ENCODE data around the gene RWDD3.

RWDD3 gene, protein sequence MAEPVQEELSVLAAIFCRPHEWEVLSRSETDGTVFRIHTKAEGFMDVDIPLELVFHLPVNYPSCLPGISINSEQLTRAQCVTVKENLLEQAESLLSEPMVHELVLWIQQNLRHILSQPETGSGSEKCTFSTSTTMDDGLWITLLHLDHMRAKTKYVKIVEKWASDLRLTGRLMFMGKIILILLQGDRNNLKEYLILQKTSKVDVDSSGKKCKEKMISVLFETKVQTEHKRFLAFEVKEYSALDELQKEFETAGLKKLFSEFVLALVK

DNA sequence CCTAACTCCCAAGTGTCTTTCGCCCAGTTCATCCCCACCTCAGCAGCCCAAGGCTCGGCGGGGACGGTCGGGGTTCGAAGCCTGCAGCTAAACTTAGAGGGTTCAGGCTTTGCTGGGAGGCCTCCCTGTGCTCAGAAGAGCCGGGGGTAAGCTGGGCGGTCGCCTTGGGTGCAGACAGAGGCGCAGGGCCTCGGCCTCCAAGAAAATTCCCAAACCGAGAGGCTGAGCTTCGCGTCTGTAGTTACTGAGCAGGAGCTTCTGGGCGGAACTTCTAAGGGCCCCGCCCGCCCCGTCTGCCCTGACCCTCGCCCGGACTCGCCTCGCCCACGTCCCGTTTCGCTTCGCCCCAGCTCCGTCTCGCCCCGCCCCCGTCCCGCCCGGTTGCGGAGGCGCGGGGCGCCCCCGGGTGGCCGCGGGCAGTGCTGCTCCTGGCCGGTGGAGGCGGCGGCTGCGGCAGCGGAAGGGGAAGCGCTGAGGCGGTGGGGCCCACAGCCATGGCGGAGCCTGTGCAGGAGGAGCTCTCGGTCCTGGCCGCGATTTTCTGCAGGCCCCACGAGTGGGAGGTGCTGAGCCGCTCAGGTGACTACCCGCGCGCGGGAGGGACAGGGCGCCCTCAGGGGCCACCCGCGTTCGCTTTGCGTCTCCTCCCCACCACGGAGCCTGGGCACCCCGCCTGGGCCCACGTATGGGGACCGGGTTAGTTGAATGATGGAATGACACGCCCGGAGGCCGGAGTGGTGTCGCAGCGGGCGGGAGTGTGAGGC is at the start of gene RWDD3:
Gene RWDD3, plus strand, starts transcription at position 474 of the 764 bp plus-strand sequence. Its CDS starts 21 bp downstream, at position 495.
- peaks cover 0 to 4% (median 0%) of the 10 kb centered on the region in 5 donors for H3K36me3 ChIP-seq (ENCODE audit: control insufficient read depth in 5 of 5, insufficient read depth in 5 of 5, low read length in 5 of 5)
- H3K9ac ChIP-seq (ENCODE audit: low read length in 5 of 5), result peak within 1 kb of the TSS; percentile 82 to 92 (median 89)
- no peaks in the 10 kb centered on the region for H3K9me3 ChIP-seq (ENCODE audit: control insufficient read depth in 5 of 5, low read length in 5 of 5)
- H3K4me3 ChIP-seq (ENCODE audit: low read depth in 1 of 5, low read length in 5 of 5), result peak within 1 kb of the TSS; percentile 85 to 92 (median 88)
- H3K27ac ChIP-seq (ENCODE audit: low read depth, low read length), result peak within 1 kb of the TSS; percentile 88
- H3K27me3 ChIP-seq (ENCODE audit: control insufficient read depth in 5 of 5, insufficient read depth in 4 of 5, low read length in 5 of 5), result no peaks in the 10 kb centered on the region
- H3K4me1 ChIP-seq (ENCODE audit: control insufficient read depth in 5 of 5, insufficient read depth in 5 of 5, low read length in 5 of 5), result peaks cover 3 to 29% (median 20%) of the 10 kb centered on the region in 5 donors

DNA sequence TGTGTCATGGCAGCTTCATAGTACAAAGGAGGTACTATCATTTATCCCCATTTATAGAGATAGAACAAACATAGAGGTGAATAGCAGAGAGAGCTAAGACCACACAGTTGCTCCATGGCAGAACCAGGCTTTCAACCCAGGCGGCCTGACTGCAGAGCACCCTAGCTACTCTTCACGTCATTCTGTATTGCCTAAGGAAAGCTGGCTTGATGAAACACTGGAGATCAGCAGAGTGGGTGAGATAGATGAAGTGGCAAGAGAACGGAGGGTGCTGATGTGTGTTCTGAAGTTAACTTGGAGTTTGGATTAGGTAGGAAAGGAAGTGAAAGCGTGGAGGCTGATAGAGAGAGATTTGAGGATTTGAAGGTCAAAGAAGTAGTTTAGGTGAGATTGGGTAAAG is 47.9 kb upstream of the RWDD3 start:
- peaks cover 0 to 4% (median 0%) of the 10 kb centered on the region in 5 donors for H3K36me3 ChIP-seq (ENCODE audit: control insufficient read depth in 5 of 5, insufficient read depth in 5 of 5, low read length in 5 of 5)
- H3K9ac ChIP-seq (ENCODE audit: low read length in 5 of 5), result no peak overlapping the region
- no peaks in the 10 kb centered on the region for H3K9me3 ChIP-seq (ENCODE audit: control insufficient read depth in 5 of 5, low read length in 5 of 5)
- H3K27me3 ChIP-seq (ENCODE audit: control insufficient read depth in 5 of 5, insufficient read depth in 4 of 5, low read length in 5 of 5), result no peaks in the 10 kb centered on the region
- H3K4me1 ChIP-seq (ENCODE audit: control insufficient read depth in 5 of 5, insufficient read depth in 5 of 5, low read length in 5 of 5), result no peaks in the 10 kb centered on the region
- no peak overlapping the region for H3K27ac ChIP-seq (ENCODE audit: low read depth, low read length)
- no peak overlapping the region for H3K4me3 ChIP-seq (ENCODE audit: low read depth in 1 of 5, low read length in 5 of 5)

DNA sequence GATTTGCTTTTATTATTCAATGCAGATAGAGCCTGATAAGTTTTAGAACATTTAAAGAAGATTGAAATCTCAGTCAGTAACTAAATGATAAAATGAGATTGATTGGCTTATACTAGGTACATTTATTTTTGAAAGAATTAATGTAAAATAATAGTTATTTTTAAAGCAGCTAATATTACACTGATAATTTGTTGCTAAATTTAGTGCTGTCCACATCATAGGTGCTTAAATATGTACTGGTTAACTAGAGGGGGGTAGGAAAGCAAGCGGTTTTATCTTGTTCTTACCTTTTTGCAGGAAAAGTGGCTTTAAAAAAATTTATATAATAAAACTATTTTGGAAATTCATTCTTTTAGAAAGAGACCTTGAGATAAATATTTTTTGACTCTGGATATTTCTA is 40.4 kb upstream of the RWDD3 start:
- Histone ChIP-seq H3K27ac (ENCODE audit: low read depth, low read length) (no peak overlapping the region), H3K4me1 (ENCODE audit: control insufficient read depth in 5 of 5, insufficient read depth in 5 of 5, low read length in 5 of 5) (peaks cover 0 to 7% (median 0%) of the 10 kb centered on the region in 5 donors), H3K36me3 (ENCODE audit: control insufficient read depth in 5 of 5, insufficient read depth in 5 of 5, low read length in 5 of 5) (peaks cover 0 to 8% (median 0%) of the 10 kb centered on the region in 5 donors), H3K9ac (ENCODE audit: low read length in 5 of 5) (no peak overlapping the region), H3K27me3 (ENCODE audit: control insufficient read depth in 5 of 5, insufficient read depth in 4 of 5, low read length in 5 of 5) (no peaks in the 10 kb centered on the region), H3K9me3 (ENCODE audit: control insufficient read depth in 5 of 5, low read length in 5 of 5) (no peaks in the 10 kb centered on the region), H3K4me3 (ENCODE audit: low read depth in 1 of 5, low read length in 5 of 5) (no peak overlapping the region)

DNA sequence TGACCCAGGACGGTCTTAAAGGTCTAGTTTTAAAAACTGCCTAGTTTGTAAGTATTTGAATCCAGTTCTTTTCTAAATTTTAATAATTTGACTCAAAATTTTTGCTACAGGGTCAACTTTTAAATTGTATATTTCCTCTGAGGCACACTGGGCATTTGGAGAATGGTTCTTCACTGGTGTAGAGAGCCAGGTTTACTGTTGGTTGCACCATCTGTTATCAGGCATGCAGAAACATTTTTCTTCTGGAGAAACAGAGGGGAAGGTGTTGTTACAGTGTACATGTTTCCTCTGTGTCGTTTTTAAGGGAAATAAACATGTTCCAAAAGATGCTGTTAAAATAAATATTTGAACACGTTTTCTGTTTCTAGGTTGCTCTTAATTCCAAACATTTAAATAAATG is 39.0 kb upstream of the RWDD3 start:
- Histone ChIP-seq H3K27ac (ENCODE audit: low read depth, low read length) (no peak overlapping the region), H3K36me3 (ENCODE audit: control insufficient read depth in 5 of 5, insufficient read depth in 5 of 5, low read length in 5 of 5) (peaks cover 0 to 3% (median 0%) of the 10 kb centered on the region in 5 donors), H3K4me3 (ENCODE audit: low read depth in 1 of 5, low read length in 5 of 5) (no peak overlapping the region), H3K4me1 (ENCODE audit: control insufficient read depth in 5 of 5, insufficient read depth in 5 of 5, low read length in 5 of 5) (peaks cover 0 to 7% (median 0%) of the 10 kb centered on the region in 5 donors), H3K9me3 (ENCODE audit: control insufficient read depth in 5 of 5, low read length in 5 of 5) (no peaks in the 10 kb centered on the region), H3K27me3 (ENCODE audit: control insufficient read depth in 5 of 5, insufficient read depth in 4 of 5, low read length in 5 of 5) (no peaks in the 10 kb centered on the region), H3K9ac (ENCODE audit: low read length in 5 of 5) (no peak overlapping the region)

DNA sequence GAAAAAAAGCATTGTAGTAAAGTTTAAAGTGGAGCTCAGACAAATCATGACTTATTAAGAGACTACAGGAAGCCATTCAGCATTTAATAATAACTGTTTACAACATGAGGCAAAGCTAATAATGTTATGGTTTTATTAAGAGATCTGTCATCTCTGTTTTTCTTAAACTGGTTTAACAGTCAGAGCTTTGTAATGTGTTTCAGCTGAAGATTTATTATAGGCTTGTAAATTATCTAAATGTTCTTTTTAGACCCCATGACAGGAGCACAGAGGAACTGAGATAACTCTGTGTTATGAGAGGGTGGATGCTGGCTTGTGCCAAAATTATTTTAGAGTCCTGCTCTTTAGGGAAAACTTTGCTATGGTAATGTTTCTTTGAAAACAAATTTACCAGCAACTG is 38.0 kb upstream of the RWDD3 start:
- Histone ChIP-seq H3K9ac (ENCODE audit: low read length in 5 of 5) (no peak overlapping the region), H3K9me3 (ENCODE audit: control insufficient read depth in 5 of 5, low read length in 5 of 5) (no peaks in the 10 kb centered on the region), H3K4me3 (ENCODE audit: low read depth in 1 of 5, low read length in 5 of 5) (no peak overlapping the region), H3K4me1 (ENCODE audit: control insufficient read depth in 5 of 5, insufficient read depth in 5 of 5, low read length in 5 of 5) (peaks cover 0 to 7% (median 0%) of the 10 kb centered on the region in 5 donors), H3K27me3 (ENCODE audit: control insufficient read depth in 5 of 5, insufficient read depth in 4 of 5, low read length in 5 of 5) (no peaks in the 10 kb centered on the region), H3K36me3 (ENCODE audit: control insufficient read depth in 5 of 5, insufficient read depth in 5 of 5, low read length in 5 of 5) (peaks cover 0 to 3% (median 0%) of the 10 kb centered on the region in 5 donors), H3K27ac (ENCODE audit: low read depth, low read length) (no peak overlapping the region)

DNA sequence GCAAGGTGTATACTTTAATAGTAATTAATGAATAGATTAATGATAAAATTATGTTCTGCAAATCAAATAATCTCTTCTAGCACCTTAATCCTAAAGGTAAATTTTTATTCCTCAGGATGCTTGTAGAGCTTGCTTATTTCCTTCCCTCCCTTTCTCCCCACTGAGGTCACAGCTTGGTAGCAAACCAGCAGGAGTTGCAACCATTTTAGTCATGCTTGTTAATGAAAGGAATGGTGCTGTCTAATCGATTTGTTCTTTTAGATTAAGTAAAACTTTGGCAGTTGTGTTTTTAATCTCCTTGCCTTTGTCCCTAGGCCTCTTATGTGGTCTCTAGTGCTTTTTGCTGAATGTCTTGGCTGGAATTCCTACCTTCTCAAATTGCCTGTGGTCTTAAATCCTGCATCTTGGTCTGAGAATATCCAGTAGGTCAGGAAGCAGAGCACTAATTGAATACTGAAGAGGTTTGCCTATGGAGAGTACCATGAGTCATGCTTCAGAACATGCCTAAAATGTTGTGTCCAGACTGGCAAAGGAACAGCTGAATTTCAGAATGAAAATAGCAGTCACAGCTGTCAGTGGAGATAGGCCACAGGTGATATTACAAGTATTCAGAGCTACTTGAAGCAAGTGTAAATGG is 36.3 kb upstream of the RWDD3 start:
- H3K36me3 ChIP-seq (ENCODE audit: control insufficient read depth in 5 of 5, insufficient read depth in 5 of 5, low read length in 5 of 5), result no peaks in the 10 kb centered on the region
- no peak overlapping the region for H3K27ac ChIP-seq (ENCODE audit: low read depth, low read length)
- H3K4me3 ChIP-seq (ENCODE audit: low read depth in 1 of 5, low read length in 5 of 5), result no peak overlapping the region
- no peak overlapping the region for H3K9ac ChIP-seq (ENCODE audit: low read length in 5 of 5)
- peaks cover 0 to 7% (median 0%) of the 10 kb centered on the region in 5 donors for H3K4me1 ChIP-seq (ENCODE audit: control insufficient read depth in 5 of 5, insufficient read depth in 5 of 5, low read length in 5 of 5)
- no peaks in the 10 kb centered on the region for H3K9me3 ChIP-seq (ENCODE audit: control insufficient read depth in 5 of 5, low read length in 5 of 5)
- H3K27me3 ChIP-seq (ENCODE audit: control insufficient read depth in 5 of 5, insufficient read depth in 4 of 5, low read length in 5 of 5), result no peaks in the 10 kb centered on the region

DNA sequence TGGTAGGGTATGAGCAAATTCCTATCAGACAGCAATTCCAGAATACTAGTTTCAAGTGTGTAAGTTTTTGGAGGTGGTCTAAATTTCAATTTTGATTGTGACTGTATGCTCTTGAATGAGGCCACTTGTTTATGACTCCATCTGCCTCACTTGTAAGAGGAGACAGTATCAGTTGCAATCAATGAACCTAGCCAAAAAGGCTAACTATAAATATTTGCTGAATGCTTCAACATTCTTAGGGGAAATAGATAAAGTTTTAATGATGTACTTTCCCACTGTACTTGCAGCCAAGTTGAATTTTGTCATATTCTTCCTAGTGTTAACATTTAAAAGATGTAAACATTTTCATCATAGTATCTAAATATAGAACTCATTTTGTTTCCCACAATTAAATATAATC is 32.1 kb upstream of the RWDD3 start:
- no peaks in the 10 kb centered on the region for H3K4me1 ChIP-seq (ENCODE audit: control insufficient read depth in 5 of 5, insufficient read depth in 5 of 5, low read length in 5 of 5)
- H3K36me3 ChIP-seq (ENCODE audit: control insufficient read depth in 5 of 5, insufficient read depth in 5 of 5, low read length in 5 of 5), result no peaks in the 10 kb centered on the region

DNA sequence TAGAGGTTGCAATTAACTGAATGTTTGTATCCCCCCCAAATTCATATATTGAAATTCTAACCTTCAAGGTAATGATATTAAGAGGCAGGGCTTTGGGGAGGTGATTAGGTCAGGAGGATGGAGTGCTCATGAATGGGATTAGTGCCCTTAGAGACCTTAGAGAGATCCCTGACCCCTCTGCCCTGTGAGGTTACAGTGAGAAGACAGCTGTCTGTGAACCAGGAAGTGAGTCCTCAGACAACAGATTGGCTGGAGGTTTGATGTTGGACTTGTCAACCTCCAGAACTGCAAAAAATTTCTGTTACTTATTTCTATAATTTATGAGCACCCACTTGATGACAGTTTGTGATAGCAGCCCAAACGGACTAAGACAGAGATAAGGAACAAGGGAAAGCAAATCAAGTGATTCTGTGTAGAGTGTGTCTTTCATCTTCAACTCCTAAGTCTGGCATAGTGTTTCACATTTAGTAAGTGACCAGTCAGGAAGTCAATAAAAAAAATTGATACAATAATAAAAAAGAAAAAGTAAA is 30.0 kb upstream of the RWDD3 start:
- no peaks in the 10 kb centered on the region for H3K36me3 ChIP-seq (ENCODE audit: control insufficient read depth in 5 of 5, insufficient read depth in 5 of 5, low read length in 5 of 5)
- no peaks in the 10 kb centered on the region for H3K4me1 ChIP-seq (ENCODE audit: control insufficient read depth in 5 of 5, insufficient read depth in 5 of 5, low read length in 5 of 5)
- H3K27me3 ChIP-seq (ENCODE audit: control insufficient read depth in 5 of 5, insufficient read depth in 4 of 5, low read length in 5 of 5), result no peaks in the 10 kb centered on the region
- H3K9ac ChIP-seq (ENCODE audit: low read length in 5 of 5), result no peak overlapping the region
- no peaks in the 10 kb centered on the region for H3K9me3 ChIP-seq (ENCODE audit: control insufficient read depth in 5 of 5, low read length in 5 of 5)
- H3K4me3 ChIP-seq (ENCODE audit: low read depth in 1 of 5, low read length in 5 of 5), result no peak overlapping the region
- no peak overlapping the region for H3K27ac ChIP-seq (ENCODE audit: low read depth, low read length)

More for the DNA sequence above, 32.1 kb upstream of the RWDD3 start:
- H3K9ac ChIP-seq (ENCODE audit: low read length in 5 of 5), result no peak overlapping the region
- no peak overlapping the region for H3K27ac ChIP-seq (ENCODE audit: low read depth, low read length)
- no peak overlapping the region for H3K4me3 ChIP-seq (ENCODE audit: low read depth in 1 of 5, low read length in 5 of 5)
- H3K9me3 ChIP-seq (ENCODE audit: control insufficient read depth in 5 of 5, low read length in 5 of 5), result no peaks in the 10 kb centered on the region
- no peaks in the 10 kb centered on the region for H3K27me3 ChIP-seq (ENCODE audit: control insufficient read depth in 5 of 5, insufficient read depth in 4 of 5, low read length in 5 of 5)

DNA sequence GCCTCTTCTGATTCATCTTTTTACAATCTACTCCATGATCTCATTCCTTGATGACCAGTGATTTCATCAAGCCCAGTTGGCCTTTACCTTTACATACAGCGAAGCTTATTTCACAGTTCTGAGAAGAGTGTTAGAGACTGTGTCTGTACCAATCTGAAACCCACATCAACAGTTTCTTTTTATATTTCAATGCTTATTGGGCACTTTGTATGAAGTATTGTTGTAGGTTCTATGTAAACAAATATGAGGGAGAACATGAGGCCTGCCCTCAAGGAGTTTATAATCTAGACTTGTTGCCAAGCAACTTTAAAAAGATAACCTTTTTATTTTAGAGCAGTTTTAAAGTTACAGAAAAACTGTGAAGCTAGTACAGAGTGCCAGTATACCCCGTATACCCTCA is 27.5 kb upstream of the RWDD3 start:
- no peaks in the 10 kb centered on the region for H3K9me3 ChIP-seq (ENCODE audit: control insufficient read depth in 5 of 5, low read length in 5 of 5)

More for the DNA sequence above, 27.5 kb upstream of the RWDD3 start:
- H3K36me3 ChIP-seq (ENCODE audit: control insufficient read depth in 5 of 5, insufficient read depth in 5 of 5, low read length in 5 of 5), result no peaks in the 10 kb centered on the region
- no peaks in the 10 kb centered on the region for H3K27me3 ChIP-seq (ENCODE audit: control insufficient read depth in 5 of 5, insufficient read depth in 4 of 5, low read length in 5 of 5)
- H3K4me1 ChIP-seq (ENCODE audit: control insufficient read depth in 5 of 5, insufficient read depth in 5 of 5, low read length in 5 of 5), result no peaks in the 10 kb centered on the region
- no peak overlapping the region for H3K27ac ChIP-seq (ENCODE audit: low read depth, low read length)
- no peak overlapping the region for H3K9ac ChIP-seq (ENCODE audit: low read length in 5 of 5)
- no peak overlapping the region for H3K4me3 ChIP-seq (ENCODE audit: low read depth in 1 of 5, low read length in 5 of 5)
